NK-92 (cell line): ENCODE measurements around the gene VSNL1.
"Not testable (repeated sequence)": the region's sequence is repeated elsewhere in the genome, so short reads cannot be mapped to it uniquely, and the experiment has no call there.

Source experiments
- DNase-seq: peaks from one replicate; lab custom pipeline; 2025; ENCODE audit not compliant: unreplicated experiment; lab: John Stamatoyannopoulos, UW

The VSNL1 gene

GRCh38 chr2:17541531-17541950 lies 1.0 kb downstream of the VSNL1 start:
- no peak for DNase-seq

- no peak for DNase-seq
These were observed 2.0 kb downstream of the VSNL1 start for GRCh38 chr2:17542471-17542870.

DNA sequence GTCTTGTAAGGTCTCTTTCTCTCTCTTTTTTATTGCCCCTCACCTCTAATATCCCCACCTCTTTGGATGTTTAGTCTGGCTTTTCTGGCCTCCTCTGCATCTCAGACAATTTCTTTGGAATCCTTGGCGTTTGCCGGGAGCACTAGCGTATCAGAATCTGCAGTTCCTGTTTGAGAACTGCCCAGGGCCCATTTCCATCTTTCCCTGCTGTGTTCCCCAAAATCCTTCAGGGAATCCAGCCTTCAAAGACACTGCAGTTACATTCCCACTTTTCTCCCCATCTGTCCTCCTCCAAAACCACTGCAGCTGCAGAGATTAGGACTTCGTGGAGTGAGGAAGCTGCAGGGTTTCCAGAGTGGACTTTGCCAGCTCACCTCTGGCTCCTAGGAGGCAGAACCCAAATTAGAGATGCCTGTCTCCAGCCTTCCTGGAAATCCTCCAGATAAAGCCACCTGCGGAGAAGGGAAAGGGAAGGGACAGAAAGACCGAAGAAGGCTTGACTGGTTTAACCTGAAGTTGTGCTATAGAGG lies 2.7 kb downstream of the VSNL1 start:
- DNase-seq: no peak

GRCh38 chr2:17543848-17544247 lies 3.4 kb downstream of the VSNL1 start:
- no peak for DNase-seq

GRCh38 chr2:17544256-17544655 lies 3.8 kb downstream of the VSNL1 start:
- DNase-seq: no peak

DNA sequence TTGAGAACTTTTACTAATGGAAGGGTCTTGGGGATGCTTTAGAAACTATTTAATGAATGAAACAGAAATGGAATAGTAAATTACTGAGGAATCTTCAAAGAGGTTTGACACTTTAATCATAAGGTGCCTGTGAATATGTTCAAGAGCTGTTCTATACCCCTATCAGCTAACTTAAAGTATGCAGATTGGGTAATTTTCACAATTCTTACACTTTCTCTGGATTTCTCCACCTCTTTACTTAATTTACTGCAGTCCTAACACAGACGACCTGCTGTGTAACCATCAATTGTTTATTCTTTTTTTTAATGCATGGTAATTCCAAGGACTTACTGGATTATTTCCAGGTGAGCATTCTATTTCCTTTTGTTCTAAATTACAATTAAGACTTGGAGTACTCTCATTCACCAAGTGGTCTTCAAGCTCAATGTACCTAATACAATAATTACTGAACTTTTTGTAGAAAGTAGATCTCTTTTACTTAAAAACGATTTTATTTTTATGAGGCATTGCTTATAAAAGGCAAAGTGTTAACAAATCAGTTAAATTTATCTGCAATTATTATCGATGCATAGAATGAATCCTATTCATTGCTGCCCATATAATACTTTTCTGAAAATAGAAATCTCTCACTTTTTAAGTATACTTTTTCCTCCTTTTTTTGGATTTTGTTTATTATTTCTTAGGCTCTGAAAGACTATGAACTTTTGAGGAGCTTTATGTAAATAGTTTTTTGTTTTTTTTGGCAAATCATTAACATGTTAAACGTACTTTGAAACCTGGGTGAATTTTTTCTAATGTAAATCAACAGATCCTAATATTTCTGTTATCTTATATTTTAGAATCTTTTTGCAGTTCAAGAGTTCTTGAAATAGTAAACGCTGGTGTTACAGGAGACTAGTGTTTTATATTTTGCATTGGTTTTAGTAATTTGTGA lies 5.5 kb downstream of the VSNL1 start:
- no peak for DNase-seq

DNA sequence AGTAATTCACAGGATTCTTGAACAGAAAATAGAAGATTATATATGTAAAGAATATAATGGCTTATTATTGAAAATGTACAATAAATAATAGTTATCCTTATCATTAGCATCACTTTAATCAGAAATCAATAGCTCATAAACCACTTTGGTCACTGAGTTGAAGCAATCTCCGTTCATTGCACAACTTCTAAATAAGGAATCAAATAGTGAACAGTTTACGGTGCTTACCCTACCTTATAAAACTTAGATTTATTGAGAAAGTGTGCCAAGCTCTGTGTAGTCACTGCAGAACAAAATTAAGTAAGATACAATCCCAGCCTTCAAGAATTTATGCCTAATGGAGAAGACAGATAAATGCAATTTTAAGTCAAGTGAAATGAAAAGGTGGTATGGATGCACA lies 6.7 kb downstream of the VSNL1 start:
- no peak for DNase-seq

DNA sequence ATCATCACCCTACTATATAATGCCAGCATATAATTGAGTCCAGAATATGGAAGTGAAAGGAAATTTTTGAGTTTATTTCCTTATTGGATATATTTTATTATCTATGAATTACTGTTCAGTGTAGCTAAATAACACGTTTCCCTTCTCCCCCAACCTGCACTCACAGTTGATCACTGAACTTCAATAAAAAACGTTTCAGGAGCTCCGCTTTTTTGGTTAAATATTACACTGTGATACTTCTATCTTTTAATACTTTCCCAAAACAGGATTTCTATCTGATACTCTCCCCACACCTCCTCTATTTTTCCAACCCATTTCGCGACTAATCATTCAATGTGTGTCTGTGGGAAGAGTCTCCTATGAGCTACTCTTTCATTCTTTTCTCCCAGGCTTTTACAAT lies 7.2 kb downstream of the VSNL1 start:
- DNase-seq: no peak

DNA sequence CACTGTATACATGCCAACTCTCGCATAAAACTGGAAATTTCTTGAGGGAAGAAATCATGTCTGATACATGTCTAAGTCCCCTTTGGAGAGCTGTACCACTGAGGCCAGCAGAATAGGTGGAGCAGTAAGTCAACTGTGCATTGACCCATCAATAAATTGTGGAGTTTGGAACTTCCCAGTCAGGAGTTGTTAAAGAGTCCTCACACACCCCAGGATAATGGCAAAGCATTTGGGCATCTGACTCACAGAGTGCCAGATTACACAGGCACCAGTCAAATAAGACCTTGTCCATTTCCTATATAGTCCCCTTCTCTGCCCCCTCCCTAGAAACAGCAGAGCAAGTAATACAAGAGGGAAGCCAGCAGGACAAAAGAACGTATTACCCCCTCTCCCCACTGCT lies 10.4 kb downstream of the VSNL1 start:
- no peak for DNase-seq

GRCh38 chr2:17555150-17555549 lies 14.7 kb downstream of the VSNL1 start:
- no peak for DNase-seq

DNA sequence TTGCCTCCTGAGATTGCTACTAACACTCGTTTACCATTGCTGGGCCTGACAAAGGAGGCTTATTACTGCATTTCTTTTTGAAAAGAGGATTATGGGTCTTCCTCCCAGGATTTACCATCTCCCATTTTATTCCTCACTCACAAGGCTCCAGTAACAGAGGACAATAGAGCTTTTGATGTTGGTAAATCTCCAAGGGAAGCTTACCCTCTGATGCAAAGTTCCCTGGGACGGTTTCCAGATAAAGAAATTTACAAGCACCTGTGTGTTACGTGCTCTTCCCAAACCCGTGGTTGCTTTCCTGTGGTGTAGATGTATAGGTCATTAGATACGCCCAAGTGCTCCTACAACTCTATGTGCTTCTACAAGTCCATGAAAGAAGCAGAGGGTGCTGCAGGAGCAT lies 17.1 kb downstream of the VSNL1 start:
- DNase-seq: no peak

DNA sequence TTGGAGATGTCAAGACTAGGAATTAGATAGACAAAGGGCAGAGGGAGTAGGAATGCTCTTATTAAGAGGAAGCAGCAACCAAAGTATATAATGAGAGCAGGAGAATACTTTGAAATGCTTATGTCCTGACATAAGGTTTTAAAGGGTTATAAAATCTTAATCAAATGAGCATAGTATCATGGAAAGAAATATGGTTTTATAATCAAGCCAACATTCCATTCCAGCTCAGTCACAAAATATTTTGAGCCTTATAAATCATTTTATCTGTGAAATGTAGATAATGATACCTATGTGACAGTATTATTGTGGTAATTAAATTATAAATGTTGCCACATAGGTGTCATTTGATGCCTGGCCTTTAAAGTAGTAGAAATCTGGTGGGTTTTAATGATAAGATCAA lies 17.6 kb downstream of the VSNL1 start:
- DNase-seq: no peak

GRCh38 chr2:17558878-17559277 lies 18.4 kb downstream of the VSNL1 start:
- no peak for DNase-seq

DNA sequence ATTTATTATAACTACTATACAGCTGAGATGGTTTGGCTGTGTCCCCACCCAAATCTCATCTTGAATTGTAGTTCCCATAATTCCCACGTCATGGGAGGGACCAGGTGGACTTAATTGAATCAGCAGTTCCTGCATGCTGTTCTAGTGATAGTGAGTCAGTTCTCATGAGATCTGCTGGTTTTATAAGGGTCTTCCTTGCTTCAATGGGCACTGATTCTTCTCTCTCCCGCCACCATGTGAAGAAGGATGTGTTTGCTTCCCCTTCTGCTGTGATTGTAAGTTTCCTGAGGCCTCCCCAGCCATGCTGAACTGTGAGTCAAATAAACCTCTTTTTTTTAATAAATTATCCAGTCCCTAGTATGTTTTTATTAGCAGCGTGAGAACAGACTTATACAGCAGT lies 25.2 kb downstream of the VSNL1 start:
- DNase-seq: not testable (repeated sequence)

GRCh38 chr2:17571681-17572080 lies 31.2 kb downstream of the VSNL1 start:
- no peak for DNase-seq

- DNase-seq: no peak
These were observed 32.7 kb downstream of the VSNL1 start for GRCh38 chr2:17573085-17573803.

DNA sequence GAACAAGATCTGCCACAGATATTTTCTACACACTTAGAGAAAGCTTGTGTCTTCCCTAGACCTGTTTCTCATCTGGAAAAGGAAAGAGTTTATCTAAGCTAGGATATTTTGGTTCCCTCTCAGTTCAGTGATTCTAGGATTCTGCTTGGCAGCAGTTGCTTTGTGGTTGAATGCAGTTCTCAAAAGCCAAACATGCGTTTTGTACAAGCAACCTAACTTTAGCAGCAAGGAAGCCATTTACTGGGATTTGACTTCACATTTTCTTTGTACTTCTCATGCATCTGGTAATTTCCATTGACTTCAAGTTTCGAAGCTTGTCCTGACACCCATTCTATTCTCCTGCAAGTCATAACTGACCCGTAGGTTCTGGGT lies 33.3 kb downstream of the VSNL1 start:
- no peak for DNase-seq

GRCh38 chr2:17574406-17575073 lies 34.0 kb downstream of the VSNL1 start:
- no peak for DNase-seq

GRCh38 chr2:17576802-17577201 lies 36.3 kb downstream of the VSNL1 start:
- DNase-seq: no peak

- DNase-seq: no peak
These were observed 38.0 kb downstream of the VSNL1 start for GRCh38 chr2:17578466-17578928.

DNA sequence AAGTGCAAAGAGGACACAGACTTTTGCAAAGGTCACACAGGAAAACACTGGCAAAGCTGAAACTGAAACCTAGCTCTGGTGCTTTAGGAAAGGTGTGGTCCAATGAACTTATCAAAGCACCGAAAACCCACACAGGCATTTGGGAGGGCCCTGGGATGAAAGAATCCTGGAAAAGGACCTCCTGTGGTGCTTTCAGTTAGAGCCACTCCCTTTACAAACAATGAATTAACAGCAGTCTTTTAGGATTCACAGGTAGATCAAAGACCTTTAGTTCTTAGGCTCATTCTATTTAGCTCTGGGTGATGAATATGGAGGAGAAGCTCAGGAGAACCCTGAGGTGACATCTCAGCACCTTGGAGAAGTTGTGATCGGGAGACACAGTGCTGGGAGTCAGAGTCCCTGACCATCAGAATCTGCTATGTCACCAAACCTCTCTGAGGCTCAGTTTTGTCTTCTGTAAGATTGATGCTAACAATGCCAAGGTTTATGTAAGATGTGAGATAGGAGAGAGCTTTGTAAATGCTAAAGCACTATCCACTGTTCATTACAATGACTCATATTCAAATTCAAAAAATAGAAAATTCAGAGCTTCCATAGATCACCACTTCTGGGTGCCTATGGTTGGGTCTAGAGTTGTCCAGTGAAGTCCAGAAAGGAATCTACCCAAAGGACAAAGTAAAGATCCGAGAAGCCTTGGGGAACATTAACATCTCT lies 39.3 kb downstream of the VSNL1 start:
- no peak for DNase-seq
